CD4-positive, alpha-beta T cell treated with Interleukin-6 at 100 ng/mL for 8 hours (primary cell): ENCODE results near the gene VWA5B1.
"Not testable (repeated sequence)": the region's sequence is repeated elsewhere in the genome, so short reads cannot be mapped to it uniquely, and the experiment has no call there.

Experiments used
- DNase-seq: peaks from one replicate; pipeline ENCODE4 v3.0.0-alpha.2; 2020; ENCODE audit warnings: mixed read lengths, low spot score

Gene VWA5B1

DNA sequence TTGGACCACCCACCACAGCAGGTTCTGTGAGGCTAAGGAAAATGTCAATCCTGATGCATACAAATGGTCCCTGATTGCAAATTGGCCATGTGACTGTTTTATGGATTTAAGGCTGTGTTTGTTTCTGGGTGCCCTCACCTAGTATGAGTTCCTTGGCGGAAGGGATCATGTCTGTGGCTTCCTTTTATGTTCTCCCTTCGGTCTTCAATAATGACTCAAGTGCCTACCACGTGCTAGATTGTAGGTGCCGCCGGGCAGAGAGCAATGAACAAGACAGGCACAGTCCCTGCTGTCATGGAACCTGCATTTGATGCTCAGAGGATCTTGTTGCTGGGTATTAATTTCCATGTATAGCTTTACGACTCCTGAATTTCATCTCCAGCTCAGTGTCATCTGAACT, 9.8 kb upstream of the VWA5B1 start:
- no peak for DNase-seq

DNA sequence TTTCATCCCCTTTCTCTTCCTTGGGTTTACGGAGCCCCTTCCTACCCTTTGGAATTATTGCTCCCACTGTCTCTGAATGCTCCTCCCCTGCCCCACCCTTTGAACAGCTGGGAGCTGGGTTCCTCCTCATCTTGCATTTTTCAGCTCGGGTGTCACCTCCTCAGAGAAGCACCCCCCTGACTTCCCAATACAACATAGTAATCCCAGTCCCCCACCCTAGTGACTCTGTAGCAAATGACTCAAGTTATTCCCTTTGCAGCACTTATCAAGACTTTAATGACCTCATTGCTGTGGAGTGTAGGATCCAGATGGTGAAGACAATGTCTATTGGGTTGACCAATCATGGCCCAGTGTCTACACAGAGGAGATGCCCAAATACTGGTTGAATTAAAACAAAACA, 8.9 kb upstream of the VWA5B1 start:
- DNase-seq = no peak

DNA sequence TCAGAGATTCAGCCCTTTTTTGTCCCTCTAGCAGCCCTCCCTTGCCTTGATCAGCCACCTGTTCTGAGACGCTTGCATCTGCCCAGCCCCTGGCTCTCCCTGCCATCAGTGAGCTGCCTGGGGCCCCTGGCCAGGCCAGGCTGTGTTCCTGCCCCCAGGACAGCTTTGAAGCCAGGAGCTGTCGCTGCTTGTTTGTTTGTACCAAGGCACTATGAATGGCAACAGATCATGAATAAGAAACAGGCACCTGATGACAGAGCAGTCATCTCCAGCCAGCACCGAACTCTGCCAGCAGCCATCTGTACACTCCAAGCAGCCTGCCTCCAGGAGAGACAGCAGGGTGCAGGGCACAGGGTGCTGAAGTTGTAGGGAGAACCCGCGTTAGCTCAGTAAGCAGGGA, 8.1 kb upstream of the VWA5B1 start:
- DNase-seq = no peak

DNA sequence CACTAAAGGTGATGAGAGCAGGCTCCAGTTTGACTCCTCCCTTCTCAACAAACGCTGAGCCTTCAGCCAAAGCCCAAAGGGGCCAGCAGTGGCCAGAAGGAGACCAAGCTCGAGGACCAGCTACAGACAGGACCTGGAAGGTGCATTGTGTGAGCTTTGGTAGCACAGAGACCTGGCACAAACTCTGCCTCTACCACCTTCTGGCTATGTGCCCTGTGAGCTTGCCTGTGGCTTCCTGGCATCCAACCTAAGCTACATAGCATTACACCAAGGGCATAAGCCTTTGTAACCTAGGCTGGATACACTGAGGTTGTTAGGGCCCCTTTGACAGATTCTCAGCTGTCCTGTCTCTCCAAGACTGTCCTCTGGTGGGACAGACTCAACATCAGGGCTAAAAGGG, 6.6 kb upstream of the VWA5B1 start:
- DNase-seq = no peak

DNA sequence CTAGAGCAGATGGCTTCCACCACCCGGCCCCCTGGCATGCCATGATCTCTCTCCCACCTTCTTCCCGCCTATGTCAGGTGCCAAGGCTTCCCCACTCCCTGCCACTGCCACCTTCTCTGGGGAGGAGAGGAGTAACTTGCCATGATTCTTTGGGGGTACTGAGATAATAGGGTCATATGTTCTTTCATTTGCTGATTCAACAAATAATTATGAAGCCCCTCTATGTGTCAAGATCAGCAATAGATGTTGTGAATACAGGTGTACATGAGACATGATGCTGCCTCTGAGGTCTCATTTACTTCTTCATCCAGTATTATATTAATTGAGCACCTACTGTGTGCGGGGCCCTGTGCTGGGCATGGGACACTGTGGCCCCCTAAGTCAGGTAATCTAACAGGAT, 6.0 kb upstream of the VWA5B1 start:
- DNase-seq = no peak

DNA sequence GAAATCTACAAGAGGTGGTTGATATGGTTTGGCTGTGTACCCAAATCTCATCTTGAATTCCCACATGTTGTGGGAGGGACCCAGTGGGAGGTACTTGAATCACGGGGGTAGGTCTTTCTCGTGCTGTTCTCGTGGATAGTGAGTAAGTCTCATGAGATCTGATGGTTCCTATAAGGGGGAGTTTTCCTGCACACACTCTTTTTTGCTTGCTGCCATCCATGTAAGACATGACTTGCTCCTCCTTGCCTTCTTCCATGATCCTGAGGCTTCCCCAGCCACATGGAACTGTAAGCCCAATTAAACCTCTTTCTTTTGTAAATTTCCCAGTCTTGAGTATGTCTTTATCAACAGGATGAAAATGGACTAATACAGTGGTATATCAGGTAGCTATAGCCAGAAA, 5.2 kb upstream of the VWA5B1 start:
- no peak for DNase-seq

DNA sequence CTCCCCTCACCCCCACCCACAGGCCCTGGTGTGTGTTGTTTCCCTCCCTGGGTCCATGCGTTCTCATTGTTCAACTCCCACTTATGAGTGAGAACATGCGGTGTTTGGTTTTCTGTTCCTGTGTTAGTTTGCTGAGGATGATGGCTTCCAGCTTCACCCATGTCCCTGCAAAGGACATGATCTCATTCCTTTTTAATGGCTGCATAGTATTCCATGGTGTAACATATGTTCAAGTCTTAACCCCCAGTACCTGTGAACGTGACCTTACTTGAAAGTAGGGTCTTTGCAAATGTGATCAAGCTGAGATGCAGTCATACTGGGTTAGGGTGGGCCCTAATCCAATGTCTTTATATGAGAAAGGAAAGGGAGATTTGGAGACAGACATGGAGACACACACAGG, 3.0 kb upstream of the VWA5B1 start:
- not testable (repeated sequence) for DNase-seq

DNA sequence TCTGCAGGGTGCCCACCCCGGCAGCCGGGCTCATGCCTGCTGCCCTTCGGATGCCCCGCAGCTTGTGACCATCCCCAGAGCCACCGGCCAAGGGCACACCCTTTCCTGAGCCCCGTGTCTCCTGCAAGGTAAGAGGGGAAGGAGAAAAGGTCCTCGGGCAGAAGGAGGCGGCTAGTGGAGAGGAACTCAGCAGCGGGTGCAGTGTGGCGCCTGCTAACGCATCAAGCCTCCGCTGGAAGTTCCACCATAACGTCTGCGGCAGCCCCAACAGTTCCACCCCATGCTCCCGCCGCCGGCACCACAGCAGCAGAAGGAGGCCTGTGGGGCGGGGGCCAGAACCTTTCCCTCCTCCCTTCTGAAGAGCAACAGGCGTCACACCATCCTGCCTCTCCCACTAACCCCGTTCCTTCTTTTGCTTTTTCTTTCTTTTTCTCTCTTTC, 990 bp downstream of the VWA5B1 start:
- DNase-seq = no peak

DNA sequence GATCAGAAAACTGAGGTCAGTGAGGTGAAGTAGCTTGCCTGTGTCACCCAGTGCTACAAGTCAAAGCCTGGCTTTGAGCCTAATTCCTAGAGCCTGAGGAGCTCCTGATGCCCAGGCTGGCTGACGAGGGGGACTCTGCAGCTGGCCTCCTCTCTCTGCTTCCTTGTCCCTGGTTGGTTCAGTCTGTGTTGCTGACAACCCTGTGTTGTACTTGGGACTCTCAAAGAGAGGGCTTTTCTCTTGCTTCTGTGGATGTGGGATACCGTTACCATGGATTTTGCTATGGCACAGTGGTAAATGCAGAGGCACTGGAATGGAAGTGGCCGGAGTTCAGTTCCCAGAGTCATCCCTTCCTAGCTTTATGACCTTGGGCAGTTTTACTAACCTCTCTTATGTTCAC, 8.0 kb downstream of the VWA5B1 start:
- DNase-seq = no peak

DNA sequence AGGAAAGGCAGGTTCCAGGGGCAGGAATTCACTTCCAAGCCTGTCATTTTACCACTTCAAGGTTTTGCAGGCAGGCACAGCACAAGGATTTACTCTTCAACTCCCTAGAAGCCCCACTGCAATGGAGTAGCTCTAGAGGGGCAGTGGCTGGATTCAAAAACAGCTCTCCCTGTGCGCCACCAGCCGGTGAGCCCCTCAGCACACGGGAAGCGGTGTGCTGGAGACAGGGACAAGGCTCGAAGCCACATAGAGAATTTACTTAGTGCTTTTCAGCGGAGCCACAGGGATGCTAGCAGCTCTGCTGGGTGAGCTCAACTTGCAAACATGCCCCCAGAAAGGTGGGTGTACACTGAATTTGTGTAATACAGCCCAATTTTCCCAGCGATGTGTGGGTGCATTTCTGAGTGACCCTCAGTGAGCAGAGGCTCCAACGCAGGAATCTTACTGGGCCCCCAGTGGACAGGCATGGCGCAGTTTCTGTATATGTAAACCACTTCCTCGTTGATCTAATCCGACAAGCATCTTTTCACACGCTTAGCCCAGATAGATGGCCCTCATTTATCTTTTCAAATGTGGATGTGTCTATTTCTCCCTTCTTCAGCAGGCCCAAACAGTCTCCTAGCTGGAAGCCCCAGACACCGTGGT, 10.9 kb downstream of the VWA5B1 start:
- DNase-seq = no peak

DNA sequence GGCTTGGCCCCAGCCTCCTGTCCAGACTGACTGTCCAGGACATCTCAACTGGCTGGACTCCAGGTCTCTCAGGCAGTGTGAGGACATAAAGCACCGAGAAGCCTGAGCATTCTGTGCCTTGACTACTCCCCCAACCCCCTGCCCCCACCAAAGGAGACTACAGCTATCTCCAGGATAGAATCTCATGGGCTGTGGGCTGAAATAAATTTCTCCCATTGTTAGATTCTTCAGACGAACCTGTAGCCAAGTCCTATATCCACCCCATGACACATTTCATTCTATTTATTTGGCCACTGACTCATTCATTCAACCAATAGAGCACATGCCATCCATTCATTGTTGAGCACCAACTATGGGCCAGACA, 11.4 kb downstream of the VWA5B1 start:
- no peak for DNase-seq

DNA sequence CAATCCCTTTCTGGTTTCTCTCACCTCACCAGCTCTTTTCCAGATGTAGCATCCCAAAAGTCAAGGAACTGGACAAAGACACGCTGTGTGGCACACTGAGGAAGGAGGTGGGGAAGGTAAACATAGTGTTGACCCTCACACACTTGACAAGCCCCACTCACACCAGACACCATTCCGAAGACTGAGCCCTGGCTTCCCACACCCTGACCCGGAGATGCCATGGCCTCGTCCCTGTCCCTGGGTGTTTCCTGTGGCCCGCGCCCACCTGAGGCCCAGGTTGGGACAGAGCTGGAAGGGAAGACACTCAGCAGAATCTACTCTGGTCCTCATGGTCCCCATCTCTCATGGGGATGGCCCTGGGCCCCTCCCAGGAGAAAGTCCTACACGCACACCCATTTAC, 16.4 kb downstream of the VWA5B1 start:
- DNase-seq = no peak

DNA sequence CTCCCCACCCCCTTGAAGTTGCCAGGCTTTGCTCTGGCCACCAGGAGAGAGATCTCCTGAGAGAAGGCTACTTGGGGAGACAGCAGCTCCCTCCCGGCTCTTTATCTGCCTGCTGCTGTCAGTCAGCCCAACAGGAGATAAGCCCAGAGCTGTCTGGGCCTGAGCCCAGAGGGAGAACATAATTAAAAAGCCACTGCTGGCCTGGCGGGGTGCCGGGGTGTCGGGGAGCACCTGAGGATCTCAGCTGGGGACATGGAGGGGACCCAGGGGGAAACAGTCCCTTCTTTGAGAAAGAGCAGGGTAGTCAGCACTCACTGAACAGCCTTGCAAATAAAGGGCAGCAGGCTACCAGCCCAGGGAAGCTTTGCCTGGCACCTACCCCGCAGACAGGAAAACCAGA, 17.9 kb downstream of the VWA5B1 start:
- DNase-seq = no peak

DNA sequence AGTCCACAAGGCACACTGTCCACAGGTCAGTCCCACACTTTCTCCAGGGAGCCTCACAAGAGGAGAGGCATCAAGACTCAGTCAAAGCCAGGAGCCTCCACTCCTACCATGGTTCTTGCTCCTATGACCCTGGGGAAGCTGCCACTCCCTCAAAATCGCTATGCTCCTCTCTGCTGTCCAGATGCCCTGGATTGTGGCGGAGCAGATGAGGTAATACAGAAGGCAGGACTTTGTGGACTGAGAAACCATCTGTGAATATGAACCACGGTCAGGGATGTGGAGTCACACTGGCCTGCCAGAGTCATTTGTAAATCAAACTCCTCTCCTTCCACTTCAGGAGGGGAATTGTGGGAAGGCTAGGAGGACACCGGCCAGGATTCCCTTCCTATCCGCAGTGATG, 20.6 kb downstream of the VWA5B1 start:
- DNase-seq = no peak

DNA sequence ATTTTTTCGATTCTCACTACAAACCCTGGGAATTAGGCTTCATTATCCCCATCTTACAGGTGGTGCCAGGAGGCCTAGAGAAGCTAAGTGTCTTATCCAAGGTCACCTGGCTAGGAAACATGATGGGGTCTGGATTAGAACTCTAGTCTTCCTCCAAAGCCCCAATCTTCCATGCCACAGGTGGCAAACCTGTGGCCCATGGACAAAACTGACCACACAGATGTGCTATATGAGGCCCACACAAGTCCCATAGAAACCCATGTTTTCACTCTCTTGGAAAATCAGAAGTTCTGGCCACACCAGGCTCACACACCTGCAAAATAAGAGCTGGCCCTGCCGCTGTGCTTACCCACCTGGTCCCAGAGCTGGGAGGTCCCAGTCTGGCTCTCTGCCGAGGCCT, 21.6 kb downstream of the VWA5B1 start:
- DNase-seq = no peak

DNA sequence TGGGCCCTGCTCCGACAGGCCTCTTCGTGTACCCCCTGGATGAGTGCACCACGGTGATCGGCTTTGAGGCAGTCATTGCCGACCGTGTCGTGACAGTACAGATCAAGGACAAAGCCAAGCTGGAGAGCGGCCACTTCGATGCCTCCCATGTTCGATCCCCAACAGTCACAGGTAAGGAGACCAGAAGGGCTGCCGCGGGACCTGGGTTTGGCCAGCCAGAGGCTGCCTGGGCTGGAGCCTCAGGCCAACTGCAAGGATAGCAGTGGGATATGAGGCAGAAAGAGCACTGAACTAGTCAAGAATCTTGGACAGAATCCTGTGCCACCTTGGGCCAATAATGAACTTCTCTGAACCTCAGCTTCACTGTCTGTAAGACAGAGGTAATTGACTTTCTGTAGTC, 22.1 kb downstream of the VWA5B1 start:
- DNase-seq = no peak

DNA sequence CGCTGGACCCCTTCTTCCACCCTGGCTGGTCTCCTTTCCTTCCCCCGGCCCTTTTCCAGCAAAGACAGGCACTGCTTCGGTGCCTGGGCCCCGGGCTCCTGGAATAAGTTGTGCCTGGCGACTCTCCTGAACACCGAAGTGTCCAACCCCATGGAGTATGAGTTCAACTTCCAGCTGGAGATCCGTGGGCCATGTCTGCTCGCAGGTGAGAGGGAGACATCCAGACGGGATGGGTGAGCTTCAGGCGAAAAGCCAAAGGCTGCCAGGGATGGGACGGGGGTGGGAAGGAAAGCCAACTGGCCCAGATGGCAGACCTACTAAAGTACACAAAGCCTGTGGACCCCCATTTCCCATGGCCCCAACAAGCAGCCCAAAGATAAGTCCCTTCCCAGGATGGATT, 26.8 kb downstream of the VWA5B1 start:
- no peak for DNase-seq

DNA sequence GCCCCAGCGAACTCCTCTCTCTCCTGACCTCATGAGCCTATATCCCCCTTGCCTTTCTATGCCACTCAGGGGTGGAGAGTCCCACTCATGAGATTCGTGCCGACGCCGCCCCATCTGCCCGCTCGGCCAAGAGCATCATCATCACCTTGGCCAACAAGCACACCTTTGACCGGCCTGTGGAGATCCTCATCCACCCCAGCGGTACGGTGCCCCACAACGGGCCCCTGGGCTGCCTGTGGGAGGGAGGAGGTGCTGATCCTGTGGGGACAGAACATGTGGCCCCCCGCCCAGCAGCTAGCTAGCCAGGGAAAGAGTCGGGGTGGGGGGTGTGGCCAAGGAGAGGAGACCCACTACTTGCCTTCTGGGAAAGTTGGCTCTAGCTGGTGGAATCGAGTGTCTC, 27.8 kb downstream of the VWA5B1 start:
- DNase-seq = no peak

DNA sequence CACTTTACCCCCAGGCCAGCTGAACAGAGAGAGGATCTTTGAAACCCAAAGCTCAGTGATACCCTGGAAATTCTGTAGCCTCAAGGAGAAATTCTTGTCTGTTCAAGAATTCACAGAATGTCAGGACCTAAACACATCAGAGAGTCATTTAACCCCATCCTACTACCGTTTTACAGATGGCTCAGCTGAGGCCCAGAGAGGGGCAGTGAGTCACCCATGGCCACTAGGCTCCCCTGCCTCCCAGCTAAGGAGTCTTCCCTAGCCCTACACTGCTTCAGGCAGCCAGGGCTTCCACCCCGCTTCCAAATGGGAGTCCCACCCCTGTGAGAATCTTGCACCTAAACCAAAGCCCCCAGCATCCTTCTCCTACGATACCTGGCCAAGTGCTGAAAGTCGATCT, 28.3 kb downstream of the VWA5B1 start:
- DNase-seq = no peak

DNA sequence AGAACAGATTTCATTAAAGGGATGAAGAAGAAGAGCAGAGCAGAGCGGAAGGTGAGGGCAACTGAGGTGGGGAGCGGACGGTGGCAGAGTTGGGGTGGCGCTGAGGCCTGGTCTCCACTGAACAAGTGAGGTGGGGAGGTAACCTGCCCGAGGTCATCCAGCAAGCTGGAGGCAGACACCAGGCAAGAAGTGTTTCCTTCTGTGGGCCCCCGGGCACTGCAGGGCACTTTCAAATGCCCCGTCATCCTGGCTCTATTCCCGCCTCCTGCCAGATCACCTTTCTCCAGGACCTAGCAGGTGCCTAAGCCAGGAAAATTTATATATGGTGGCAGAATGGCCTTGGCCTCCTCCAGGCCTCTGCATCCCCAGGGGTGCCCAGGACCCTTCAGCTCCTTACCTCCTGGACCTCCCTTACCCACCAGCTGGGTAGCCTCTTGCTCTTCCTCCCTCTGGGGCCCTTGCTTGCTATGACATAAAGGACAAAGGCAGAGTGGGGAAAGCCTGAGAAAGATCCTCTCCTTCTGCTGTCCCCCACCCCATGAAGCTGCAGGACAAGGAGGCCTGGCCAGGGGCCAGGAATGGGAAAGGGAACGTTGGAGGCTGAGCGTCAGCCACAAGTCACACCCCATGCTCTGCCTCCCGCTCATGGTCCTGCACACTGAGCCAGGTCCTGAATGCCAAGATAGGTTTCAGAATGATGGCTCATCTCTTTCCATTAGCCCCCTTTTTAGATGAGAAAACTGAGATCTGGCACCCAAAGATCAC, 29.0 kb downstream of the VWA5B1 start:
- no peak for DNase-seq

DNA sequence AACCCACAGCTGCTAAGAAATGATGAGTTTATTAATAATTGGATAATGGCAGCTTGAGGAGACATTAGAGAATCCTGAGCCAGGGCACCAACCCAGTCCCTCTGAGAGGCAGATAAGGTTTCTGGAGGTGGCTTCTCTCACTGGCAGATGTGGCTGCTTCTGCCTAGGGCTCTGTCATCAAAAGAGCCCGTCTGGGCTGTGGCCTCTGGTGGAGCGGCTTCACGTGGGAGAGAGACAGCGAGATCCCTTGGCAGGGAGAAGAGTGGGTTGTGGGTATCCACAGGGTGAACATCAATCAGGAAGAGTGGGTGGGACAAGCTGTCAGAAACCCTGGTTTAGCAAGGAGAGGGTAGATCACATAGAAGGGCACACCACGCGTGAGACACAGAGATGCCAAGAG, 30.0 kb downstream of the VWA5B1 start:
- no peak for DNase-seq

DNA sequence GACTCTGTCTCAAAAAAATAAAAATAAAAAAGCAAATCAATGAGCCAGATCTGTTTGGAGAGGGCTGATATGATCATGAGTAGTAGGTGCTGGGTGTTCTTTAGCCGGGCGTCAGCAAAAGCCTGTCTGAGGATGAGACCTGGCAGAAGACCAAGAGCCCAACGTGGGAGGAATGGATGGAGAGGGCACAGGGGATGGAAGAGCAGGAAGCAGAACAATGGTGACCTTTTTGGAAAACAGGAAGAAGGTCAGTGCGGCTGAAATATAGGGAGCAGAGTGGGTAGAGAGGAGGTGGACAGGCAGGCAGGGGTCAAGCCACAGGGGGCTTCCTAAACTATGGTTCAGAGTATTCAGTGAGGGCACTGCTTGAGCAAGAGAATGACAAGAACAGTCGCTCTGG, 30.9 kb downstream of the VWA5B1 start:
- no peak for DNase-seq

DNA sequence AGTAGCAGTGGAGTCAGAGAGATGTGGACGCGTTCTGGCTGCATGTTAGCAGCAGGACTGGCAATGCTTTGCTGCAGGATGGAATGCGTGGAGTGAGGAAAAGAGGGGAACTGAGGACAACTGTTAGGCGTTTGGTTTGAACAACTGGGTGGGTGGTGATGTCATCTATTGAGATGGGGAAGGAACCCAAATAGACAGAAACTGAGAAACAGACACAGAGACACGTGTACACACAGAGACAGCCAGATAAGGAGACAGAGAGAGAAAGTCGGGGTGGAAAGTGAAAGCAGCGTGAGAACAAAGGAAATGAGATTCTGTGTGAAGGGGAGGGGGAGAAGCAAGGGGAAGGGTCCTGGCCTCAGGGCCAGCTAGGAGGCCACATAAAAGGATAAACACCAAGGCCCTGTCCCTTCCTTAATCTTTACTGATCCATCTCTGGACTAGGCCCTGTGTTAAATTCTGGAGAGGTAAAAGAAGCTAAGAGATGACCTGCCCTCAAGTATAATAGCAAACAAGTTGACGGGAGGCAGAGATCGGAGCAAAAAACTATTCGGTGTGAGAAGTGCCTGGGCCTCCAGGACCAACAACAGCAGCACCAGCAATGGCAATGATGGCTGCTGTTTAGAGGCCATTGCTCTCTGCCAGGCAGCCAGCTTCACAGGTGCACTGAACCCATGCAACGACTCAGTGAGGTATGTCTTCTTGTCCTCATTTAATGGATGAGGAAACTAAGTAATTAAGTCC, 31.6 kb downstream of the VWA5B1 start:
- DNase-seq = peak; percentile 24
